ENCODE results near the gene CEACAM7. TPM values are rescaled to one million over a fixed set of nuclear protein-coding genes. Genes with fewer than 3 reads are reported as not detected.
"Not testable (repeated sequence)": the region's sequence is repeated elsewhere in the genome, so short reads cannot be mapped to it uniquely, and the experiment has no call there.

CEACAM7 gene
- not detected for total RNA-seq

- no peak for DNase-seq (ENCODE audit: low spot score)
- ATAC-seq: no peak
Observed at GRCh38 chr19:41688098-41688497, at the start of gene CEACAM7. Gene CEACAM7, minus strand, starts transcription at chr19:41688270. Its CDS starts 105 bp downstream, at chr19:41688165.

GRCh38 chr19:41735071-41735600 lies 47.1 kb upstream of the CEACAM7 start:
- ATAC-seq (no peak), DNase-seq (ENCODE audit: low spot score) (no peak)

- DNase-seq (ENCODE audit: low spot score): no peak
- no peak for ATAC-seq
Observed at GRCh38 chr19:41734585-41734984, 46.5 kb upstream of the CEACAM7 start.

- ATAC-seq (no peak), DNase-seq (ENCODE audit: low spot score) (no peak)
Observed at GRCh38 chr19:41734156-41734555, 46.1 kb upstream of the CEACAM7 start.

GRCh38 chr19:41726493-41726892 lies 38.4 kb upstream of the CEACAM7 start:
- no peak for DNase-seq (ENCODE audit: low spot score)
- ATAC-seq: no peak

GRCh38 chr19:41720103-41720502 lies 32.0 kb upstream of the CEACAM7 start:
- ATAC-seq: no peak
- no peak for DNase-seq (ENCODE audit: low spot score)

GRCh38 chr19:41718761-41719160 lies 30.7 kb upstream of the CEACAM7 start:
- DNase-seq (ENCODE audit: low spot score): no peak

GRCh38 chr19:41714598-41714997 lies 26.5 kb upstream of the CEACAM7 start:
- ATAC-seq: no peak
- DNase-seq (ENCODE audit: low spot score): no peak

More at GRCh38 chr19:41718761-41719160, 30.7 kb upstream of the CEACAM7 start:
- ATAC-seq: no peak

- DNase-seq (ENCODE audit: low spot score) (no peak), ATAC-seq (no peak)
Observed at GRCh38 chr19:41711376-41712261, 23.5 kb upstream of the CEACAM7 start.

GRCh38 chr19:41709951-41710645 lies 22.0 kb upstream of the CEACAM7 start:
- ATAC-seq (no peak), DNase-seq (ENCODE audit: low spot score) (no peak)

GRCh38 chr19:41709516-41709915 lies 21.4 kb upstream of the CEACAM7 start:
- DNase-seq (ENCODE audit: low spot score); ATAC-seq: not testable (repeated sequence)

GRCh38 chr19:41708481-41708880 lies 20.4 kb upstream of the CEACAM7 start, which contains the start of gene CEACAM5:
Gene CEACAM5, plus strand, starts transcription at chr19:41708626. Its CDS starts 106 bp downstream, at chr19:41708732.
- peak; percentile 26 for DNase-seq (ENCODE audit: low spot score)
- no peak for ATAC-seq

- ATAC-seq (no peak), DNase-seq (ENCODE audit: low spot score) (peak; percentile 40)
Observed at GRCh38 chr19:41707871-41708371, 19.9 kb upstream of the CEACAM7 start.

GRCh38 chr19:41707502-41707812 lies 19.4 kb upstream of the CEACAM7 start:
- ATAC-seq (no peak), DNase-seq (ENCODE audit: low spot score) (peak; percentile 37)

GRCh38 chr19:41706741-41707501 lies 18.9 kb upstream of the CEACAM7 start:
- ATAC-seq (peak; percentile 95), DNase-seq (ENCODE audit: low spot score) (peak; percentile 72)

- DNase-seq (ENCODE audit: low spot score) (peak; percentile 41), ATAC-seq (no peak)
Observed at GRCh38 chr19:41705393-41706174, 17.5 kb upstream of the CEACAM7 start.

- DNase-seq (ENCODE audit: low spot score): peak; percentile 37
- no peak for ATAC-seq
Observed at GRCh38 chr19:41703602-41704293, 15.7 kb upstream of the CEACAM7 start.

GRCh38 chr19:41702171-41702651 lies 14.1 kb upstream of the CEACAM7 start:
- peak; percentile 5 for DNase-seq (ENCODE audit: low spot score)
- ATAC-seq: no peak

GRCh38 chr19:41701401-41702075 lies 13.5 kb upstream of the CEACAM7 start:
- DNase-seq (ENCODE audit: low spot score): peak; percentile 38

More at GRCh38 chr19:41701401-41702075, 13.5 kb upstream of the CEACAM7 start:
- ATAC-seq: no peak

All from left lobe of liver (tissue), 2 donors.